Measurements from ENCODE around the gene EBF3.
A peak's percentile ranks its signal among the peaks of the same experiment; 100 is the strongest.

Gene EBF3, protein sequence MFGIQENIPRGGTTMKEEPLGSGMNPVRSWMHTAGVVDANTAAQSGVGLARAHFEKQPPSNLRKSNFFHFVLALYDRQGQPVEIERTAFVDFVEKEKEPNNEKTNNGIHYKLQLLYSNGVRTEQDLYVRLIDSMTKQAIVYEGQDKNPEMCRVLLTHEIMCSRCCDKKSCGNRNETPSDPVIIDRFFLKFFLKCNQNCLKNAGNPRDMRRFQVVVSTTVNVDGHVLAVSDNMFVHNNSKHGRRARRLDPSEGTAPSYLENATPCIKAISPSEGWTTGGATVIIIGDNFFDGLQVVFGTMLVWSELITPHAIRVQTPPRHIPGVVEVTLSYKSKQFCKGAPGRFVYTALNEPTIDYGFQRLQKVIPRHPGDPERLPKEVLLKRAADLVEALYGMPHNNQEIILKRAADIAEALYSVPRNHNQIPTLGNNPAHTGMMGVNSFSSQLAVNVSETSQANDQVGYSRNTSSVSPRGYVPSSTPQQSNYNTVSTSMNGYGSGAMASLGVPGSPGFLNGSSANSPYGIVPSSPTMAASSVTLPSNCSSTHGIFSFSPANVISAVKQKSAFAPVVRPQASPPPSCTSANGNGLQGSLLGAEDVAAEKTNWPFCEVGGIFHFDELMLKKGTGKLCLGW

GRCh38 chr10:129963641-129964501 is at the start of gene EBF3:
Gene EBF3 (minus strand): TSS chr10:129964274. CDS start chr10:129963768, 506 bp downstream.
- peak; percentile 80 for DNase-seq

DNA sequence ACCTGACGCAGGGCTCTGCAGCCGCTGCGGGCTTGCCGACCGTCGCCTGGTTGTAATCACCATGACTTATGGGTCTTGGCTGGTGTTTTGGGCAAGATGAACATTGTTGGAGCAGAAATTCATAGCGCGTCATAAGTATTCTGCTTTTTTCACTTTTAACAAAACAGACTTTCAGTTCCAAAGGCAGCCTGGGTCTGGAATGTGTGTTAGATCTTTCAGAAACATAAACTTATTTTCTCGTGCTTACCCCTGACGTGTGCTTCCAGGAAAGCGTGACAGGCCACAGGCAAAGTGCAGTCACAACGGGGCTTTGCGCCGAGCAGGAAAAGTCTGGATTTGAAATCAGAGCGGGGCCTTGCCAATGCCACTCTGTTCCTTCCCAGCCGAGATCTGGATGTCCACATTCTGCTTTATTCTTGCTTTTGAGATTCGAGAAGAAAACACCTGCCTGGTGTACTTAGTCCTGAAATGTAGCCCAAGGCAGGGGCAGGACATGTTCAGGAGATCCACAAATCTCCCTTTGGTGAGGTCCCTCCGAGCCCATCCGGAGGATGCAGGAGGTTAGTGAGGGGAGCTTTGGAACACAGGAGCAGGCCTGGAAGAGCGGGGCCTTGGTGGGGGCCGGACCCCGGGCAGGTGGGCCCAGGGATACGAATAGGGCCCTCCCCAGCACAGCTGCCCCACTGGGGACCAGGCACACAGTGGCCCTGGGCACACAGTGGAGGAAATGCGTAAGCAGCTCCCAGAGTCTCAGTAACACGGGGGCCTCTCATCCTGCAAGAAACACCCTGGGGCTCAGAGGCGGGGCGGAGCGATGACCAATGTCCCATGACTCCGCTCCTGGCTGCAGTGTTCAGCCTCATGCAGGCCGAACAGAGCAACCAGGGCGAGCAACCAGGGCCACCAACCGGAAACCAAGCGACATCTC is 49.5 kb upstream of the EBF3 start:
- DNase-seq = no peak

DNA sequence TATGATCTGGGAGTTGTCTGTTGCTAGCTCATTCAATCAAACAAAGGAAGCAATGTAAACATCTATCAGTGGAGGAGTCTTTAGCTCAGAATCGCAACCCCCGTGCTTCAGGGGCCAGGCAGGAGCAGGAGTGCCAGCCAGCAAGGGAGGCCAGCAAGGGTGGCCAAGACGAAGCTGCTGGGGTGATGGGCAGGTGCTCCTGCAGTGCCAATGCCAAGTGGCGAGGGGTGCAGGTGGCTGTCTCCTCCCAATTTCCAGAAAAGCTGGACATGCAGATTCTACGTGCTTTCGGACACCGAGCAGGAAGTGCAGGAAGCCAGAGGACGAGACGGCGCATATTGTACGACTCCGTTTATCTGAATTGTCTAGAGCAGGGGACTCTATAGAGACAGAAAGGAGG is 48.1 kb upstream of the EBF3 start:
- no peak for DNase-seq

DNA sequence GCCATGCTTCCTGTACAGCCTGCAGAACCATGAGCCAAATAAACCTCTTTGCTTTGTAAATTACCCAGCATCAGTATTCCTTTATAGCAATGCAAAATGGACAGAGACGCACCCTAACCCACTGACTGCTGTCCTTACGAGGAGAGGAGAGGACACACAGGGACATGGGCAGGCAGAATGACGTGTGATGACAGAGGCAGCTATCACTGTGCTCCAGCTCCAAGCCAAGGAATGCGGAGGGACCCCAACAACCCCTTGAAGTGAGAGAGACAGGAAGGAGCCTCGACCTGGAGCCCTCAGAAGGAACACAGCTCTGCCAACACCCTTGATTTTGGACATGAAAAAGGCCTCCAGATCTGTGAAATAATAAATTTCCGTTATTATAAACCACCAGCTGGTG is 46.6 kb upstream of the EBF3 start:
- DNase-seq = no peak

- DNase-seq = no peak
Measured at GRCh38 chr10:130009228-130009627, 45.2 kb upstream of the EBF3 start.

- no peak for DNase-seq
Measured at GRCh38 chr10:130003787-130004613, 39.9 kb upstream of the EBF3 start.

- no peak for DNase-seq
Measured at GRCh38 chr10:130003166-130003565, 39.1 kb upstream of the EBF3 start.

DNA sequence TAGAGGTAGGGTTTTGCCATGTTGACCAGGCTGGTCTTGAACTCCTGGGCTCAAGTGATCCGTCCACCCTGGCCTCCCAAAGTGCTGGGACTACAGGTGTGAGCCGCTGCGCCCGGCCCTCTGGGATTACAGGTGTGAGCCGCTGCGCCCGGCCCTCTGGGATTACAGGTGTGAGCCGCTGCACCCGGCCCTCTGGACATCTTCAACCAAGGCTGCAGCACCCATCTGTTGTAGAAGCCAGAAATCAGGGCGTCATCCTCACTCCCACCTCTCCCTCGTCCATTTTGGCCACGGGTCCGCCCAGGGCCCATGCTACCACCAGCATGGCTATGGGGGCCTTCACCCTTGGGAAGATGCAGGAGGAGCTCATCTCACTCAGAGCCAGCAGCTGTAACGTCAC is 38.5 kb upstream of the EBF3 start:
- no peak for DNase-seq

DNA sequence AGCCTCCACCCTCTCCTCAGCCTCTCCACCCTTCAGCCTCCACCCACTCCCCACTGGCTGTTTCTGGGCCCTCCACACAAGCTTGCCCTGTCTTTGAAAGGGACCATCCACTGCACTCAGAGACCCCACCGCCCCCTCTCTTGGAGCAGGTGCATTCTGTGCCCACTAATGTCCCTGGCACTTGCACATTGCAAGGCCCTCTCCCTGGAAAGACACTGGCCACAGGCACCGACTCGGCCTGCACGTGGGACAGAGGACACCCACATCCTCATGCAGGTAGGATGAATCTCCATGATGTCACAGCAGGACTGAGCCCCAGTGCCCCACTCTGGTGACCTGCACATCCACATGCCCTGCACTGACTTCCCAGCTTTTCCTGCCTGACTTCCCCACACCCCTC is 36.8 kb upstream of the EBF3 start:
- DNase-seq = no peak

- DNase-seq = no peak
Measured at GRCh38 chr10:129999140-129999539, 35.1 kb upstream of the EBF3 start.

- no peak for DNase-seq
Measured at GRCh38 chr10:129993621-129994020, 29.5 kb upstream of the EBF3 start.

DNA sequence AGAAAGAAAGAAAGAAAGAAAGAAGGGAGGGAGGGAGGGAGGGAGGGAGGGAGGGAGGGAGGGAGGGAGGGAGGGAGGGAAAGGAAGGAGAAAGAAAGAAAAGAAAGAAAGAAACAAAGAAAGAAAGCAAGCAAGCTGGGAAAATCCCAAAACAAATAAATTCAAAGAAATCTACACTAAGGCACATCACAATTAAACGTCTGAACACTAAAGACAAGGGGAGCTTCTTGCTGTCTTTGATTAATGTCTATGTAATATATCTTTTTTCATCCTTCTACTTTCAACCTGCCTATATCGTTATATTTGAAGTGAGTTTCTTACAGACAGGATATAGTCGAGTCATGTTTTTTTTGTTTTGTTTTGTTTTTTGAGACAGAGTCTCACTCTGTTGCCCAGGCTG is 28.3 kb upstream of the EBF3 start:
- no peak for DNase-seq

DNA sequence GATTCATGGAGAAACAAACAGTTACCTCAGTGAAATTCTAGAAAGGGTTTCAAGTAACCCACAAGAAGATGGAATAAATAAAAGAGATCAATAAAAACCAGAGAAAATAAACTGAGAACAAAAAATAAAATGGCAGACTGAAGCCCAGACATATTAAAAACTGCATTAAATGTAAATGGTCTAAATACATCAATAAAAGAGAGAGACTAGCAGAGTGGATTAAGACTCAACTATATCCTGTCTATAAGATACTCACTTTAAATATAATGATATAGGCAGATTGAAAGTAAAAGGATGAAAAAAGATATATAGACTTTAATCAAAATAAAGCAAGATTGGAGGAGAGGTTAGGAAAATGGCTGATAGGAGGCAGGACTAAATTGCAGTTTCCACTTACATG is 18.8 kb upstream of the EBF3 start:
- no peak for DNase-seq

GRCh38 chr10:129978980-129979379 is 14.9 kb upstream of the EBF3 start:
- DNase-seq = no peak

DNA sequence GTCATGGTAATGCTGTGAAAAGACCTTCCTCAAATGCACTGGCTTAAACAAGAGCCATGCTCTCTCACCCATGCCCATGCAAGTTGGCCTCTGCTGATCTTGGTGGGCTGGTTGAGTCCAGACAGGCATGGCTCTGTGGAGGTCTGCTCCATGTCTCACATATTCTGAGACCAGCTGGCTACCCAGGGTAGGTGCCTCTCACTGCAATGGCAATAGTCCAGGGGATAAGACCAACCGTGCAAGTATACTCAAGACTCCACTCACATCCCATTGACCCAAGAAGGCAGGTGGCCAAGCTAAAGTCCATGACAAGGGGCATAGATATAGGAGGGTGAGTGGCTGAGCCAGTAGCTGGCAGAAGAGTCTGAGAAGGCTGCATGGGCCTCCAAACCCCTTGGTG is 14.2 kb upstream of the EBF3 start:
- no peak for DNase-seq

DNA sequence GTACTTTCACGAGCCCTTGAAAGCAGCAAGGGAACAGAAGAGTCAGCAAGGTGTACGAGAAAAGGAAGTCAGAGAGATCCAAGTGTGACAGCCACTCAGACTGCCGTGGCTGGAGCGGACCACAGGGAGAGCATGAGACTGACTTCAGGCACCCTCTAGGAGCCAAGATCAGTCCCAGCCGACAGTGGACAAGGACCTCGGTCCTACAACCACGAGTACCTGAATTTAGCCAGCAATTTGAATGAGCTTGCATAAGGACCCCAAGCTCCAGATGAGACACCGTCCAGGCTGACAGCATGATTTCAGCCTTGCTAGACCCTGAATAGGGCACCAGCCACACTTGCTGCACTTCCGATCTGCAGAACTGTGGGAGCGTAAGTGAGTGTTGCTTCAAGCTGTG is 13.7 kb upstream of the EBF3 start:
- no peak for DNase-seq

- DNase-seq = no peak
Measured at GRCh38 chr10:129973674-129974059, 9.6 kb upstream of the EBF3 start.

DNA sequence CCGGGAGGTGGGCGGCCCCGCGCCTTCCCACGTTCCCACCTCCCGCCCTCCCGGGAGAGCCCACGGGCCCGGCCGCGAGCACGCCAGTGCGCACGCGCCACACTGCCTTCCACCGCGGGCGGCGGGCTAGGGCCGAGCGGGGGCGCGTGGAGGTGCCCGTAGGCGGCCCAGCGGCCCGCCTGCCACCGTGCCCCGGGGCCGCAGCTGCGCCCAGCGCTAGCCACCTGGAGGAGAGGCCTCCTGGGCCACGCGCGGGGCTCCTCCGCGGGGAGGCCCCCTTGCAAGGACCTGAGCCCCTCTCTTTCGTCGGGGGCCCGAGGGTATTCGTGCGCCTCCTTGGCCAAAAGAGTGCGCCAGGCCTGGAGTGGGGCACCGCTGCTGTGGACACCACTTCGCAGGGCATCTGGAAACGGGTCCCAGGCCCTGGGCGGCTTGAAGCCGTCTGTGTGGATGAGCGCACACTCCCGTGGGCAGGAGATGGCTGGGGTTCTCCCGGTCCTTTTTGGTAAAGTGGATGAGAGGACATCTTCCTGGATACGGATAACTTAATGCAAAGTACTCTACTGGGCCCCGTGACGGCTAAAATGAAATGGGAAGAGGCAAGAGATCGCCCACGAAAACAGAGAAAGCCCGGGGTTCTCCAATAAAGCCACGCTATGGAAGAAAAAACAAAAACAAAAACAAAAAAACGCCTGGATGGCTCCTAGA is 9.0 kb upstream of the EBF3 start:
- DNase-seq = no peak

DNA sequence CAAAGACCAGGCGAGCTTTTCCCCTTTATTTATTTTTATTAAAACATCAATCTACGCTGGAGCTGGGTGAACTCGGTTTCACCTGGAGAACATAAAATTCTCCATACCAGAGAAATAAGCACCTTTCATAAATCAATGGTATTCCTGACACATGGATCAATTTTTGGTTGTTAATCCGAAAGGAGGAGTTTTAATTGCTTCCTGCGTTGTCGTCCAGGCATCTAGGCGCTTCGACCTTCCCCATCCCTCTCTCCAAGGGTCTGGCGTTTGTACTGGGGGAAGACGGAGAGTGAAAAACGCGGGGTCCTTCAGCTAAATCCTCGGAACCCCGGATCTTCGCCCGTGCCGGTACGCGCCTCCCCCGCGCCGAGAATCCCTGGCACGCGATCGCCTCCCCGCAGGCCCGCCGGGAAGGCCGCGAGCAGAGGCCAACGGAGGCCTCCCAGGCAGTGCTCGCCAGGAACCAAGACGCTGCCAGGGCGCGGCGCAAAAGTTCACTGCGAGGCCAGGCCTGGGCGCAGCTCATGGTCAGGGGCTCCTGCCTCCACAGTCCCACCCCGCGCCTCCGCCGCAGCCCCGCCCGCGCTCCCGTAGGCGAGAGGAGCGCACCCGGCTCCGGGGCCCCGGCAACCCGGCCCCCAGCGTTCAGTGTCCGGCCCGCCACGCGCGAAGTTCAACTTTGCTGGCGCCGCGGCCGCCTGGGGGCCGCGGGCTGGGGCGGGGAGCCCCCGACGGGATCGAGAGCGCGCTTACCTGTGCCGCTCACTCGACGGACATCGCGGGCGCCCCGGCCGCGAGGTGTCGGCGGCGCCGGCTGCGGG is 8.3 kb upstream of the EBF3 start:
- DNase-seq = no peak

Measured in activated effector memory CD4-positive, alpha-beta T cell treated with anti-CD3 and anti-CD28 coated beads, Interleukin-2, amount 50 U/mL, for 16 hours (primary cell).